Measurements from ENCODE around the gene ZNF664. TPM values are rescaled to one million over a fixed set of nuclear protein-coding genes. Genes with fewer than 3 reads are reported as not detected.

ZNF664 gene
- total and polyA plus RNA-seq, 2 of the 4 experiments (the other 2 are of a cell fraction) = 29.9 to 32.6 TPM

DNA sequence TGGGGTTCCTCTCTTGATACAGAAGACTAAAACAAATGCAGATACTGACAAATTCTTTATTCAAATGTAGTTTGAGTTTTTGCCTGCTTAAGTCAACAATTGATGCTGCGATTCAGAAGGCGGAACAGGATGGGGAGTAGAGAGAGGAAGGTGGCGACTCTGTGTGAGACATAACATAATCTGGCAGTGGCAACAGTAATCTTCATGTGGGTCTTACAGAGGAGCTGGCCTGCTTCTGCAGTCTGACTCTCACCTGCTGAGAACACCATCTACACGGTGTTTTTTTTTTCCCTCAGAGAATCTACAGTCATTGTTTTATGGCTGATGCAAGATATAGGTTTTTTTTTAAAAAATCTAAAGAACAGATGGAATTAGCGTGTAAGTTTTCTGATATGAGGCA is 10.5 kb upstream of the ZNF664 start:
- ATAC-seq (ENCODE audit: low read depth) = no peak
- no peak overlapping the region for H2AFZ ChIP-seq (replicated peaks; ENCODE audit: low read length, poor library complexity)

More for the DNA sequence above, 10.5 kb upstream of the ZNF664 start:
- in situ Hi-C loops (cut with MboI; ENCODE audit: low sequenced_read_pairs) = no loop called here
- Histone ChIP-seq H3K4ac (ENCODE audit: low read depth, low read length) (no peak overlapping the region), H3K56ac (ENCODE audit: extremely low read depth, insufficient read depth, low read length) (no peak overlapping the region), H2AK9ac (replicated peaks; ENCODE audit: low read depth, low read length, poor library complexity) (no peak overlapping the region), H4K5ac (ENCODE audit: low read depth, low read length) (no peak overlapping the region), H2BK15ac (ENCODE audit: low read depth, low read length) (no peak overlapping the region), H3K9me1 (ENCODE audit: insufficient read depth, low read length) (peaks cover 20% of the 10 kb centered on the region), H4K8ac (ENCODE audit: low read depth in 2 of 2, low read length in 2 of 2) (no peak overlapping the region), H3K27me3 (ENCODE audit: control insufficient read depth, insufficient read depth, low read length) (no peaks in the 10 kb centered on the region), H3K18ac (ENCODE audit: low read depth, low read length) (no peak overlapping the region), H3K23ac (ENCODE audit: low read depth, low read length) (no peak overlapping the region), H2BK20ac (ENCODE audit: low read depth, low read length) (no peak overlapping the region), H2AK5ac (ENCODE audit: low read depth, low read length) (no peak overlapping the region), H3K27ac (ENCODE audit: insufficient read depth, low read length) (no peak overlapping the region), H3K14ac (replicated peaks; ENCODE audit: low read depth, low read length) (no peak overlapping the region), H4K20me1 (ENCODE audit: insufficient read depth, low read length) (peaks cover 14% of the 10 kb centered on the region; the same call in 1 of the 2 replicates), H3K4me3 (ENCODE audit: insufficient read depth, low read depth, low read length) (no peak overlapping the region), H3K9me3 (ENCODE audit: control insufficient read depth, insufficient read depth, low read length) (no peaks in the 10 kb centered on the region), H4K91ac (ENCODE audit: insufficient read depth, low read depth, low read length) (no peak overlapping the region), H3K4me1 (ENCODE audit: control insufficient read depth, insufficient read depth, low read length) (peaks cover 8% of the 10 kb centered on the region; the same call in 1 of the 2 replicates), H3K36me3 (ENCODE audit: control insufficient read depth, insufficient read depth, low read length) (peaks cover 2% of the 10 kb centered on the region; the same call in 1 of the 2 replicates), H3K9ac (ENCODE audit: low read depth, low read length) (no peak overlapping the region), H2BK120ac (ENCODE audit: low read depth, low read length) (no peak overlapping the region), H3K4me2 (ENCODE audit: low read depth, low read length) (no peak overlapping the region), H2BK5ac (ENCODE audit: low read depth, low read length, poor library complexity, severe bottlenecking) (no peak overlapping the region), H3K79me1 (ENCODE audit: low read depth in 1 of 2, low read length in 2 of 2) (peaks cover 37 to 76% of the 10 kb centered on the region in 2 experiments)
- dilution Hi-C loops (cut with HindIII; ENCODE audit: low sequenced_read_pairs, unreplicated experiment) = no loop called here
- no CpG with 5 or more reads among the region's 5 CpGs for WGBS, 2 experiments (ENCODE audit: extremely low coverage in 2 of 2, insufficient read length in 1 of 2)
- BruUV-seq (replicated peaks) = no TSS peak
- intact Hi-C loops (cut with micrococcal nuclease) = no loop called here
- CTCF ChIA-PET = no interaction called here
- TF ChIP-seq BHLHE40 (IDR thresholded peaks at IDR 0.05; ENCODE audit: low read depth, low read length) (no peak), MAFK (IDR thresholded peaks at IDR 0.05; ENCODE audit: low read depth, low read length) (no peak), RAD21 (IDR thresholded peaks at IDR 0.05; ENCODE audit: low read length) (no peak), RCOR1 (IDR thresholded peaks at IDR 0.05; ENCODE audit: insufficient replicate concordance, low read length) (no peak), NFE2L2 (IDR thresholded peaks at IDR 0.05; ENCODE audit: low read depth, low read length) (no peak)
- TF ChIP-seq, protein P1, sequence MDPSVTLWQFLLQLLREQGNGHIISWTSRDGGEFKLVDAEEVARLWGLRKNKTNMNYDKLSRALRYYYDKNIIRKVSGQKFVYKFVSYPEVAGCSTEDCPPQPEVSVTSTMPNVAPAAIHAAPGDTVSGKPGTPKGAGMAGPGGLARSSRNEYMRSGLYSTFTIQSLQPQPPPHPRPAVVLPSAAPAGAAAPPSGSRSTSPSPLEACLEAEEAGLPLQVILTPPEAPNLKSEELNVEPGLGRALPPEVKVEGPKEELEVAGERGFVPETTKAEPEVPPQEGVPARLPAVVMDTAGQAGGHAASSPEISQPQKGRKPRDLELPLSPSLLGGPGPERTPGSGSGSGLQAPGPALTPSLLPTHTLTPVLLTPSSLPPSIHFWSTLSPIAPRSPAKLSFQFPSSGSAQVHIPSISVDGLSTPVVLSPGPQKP (IDR thresholded peaks at IDR 0.05; ENCODE audit: borderline replicate concordance, low read depth, low read length) = no peak
- POLR2A ChIA-PET (ENCODE audit: unreplicated experiment) = no interaction called here
- no peak for DNase-seq

Measured in IMR-90 (cell line).